Erythroblast (primary cell): ENCODE results near the gene CD48.
"Not testable (repeated sequence)": the region's sequence is repeated elsewhere in the genome, so short reads cannot be mapped to it uniquely, and the experiment has no call there.

ENCODE experiments used
- GATA1 ChIP-seq: IDR thresholded peaks from 2 replicates; pipeline ENCODE4 v1.6.1; 2011; ENCODE audit warnings: low read depth, mild to moderate bottlenecking, control low read depth, low read length, moderate library complexity
- POLR2A ChIP-seq: IDR thresholded peaks from 2 replicates; pipeline ENCODE4 v1.6.1; 2011; ENCODE audit warnings: mild to moderate bottlenecking, low read length

GRCh38 chr1:160714034-160714648 lies 2.5 kb upstream of the CD48 start:
- not testable (repeated sequence) for TF ChIP-seq POLR2A, GATA1
